HEK293 (cell line): ENCODE measurements around the gene VPS54.
"Not testable (repeated sequence)": the region's sequence is repeated elsewhere in the genome, so short reads cannot be mapped to it uniquely, and the experiment has no call there.

Experiments
- PRDM4 ChIP-seq: fragments of 450-650 bp; formaldehyde crosslinking; IDR thresholded peaks from 2 replicates; pipeline ENCODE4 v1.5.1; 2017; ENCODE audit warnings: missing biosample characterization, missing genetic modification characterization
- SP2 ChIP-seq: fragments of 450-650 bp; formaldehyde crosslinking; IDR thresholded peaks from 2 replicates; pipeline ENCODE4 v1.5.1; 2016; ENCODE audit warnings: missing biosample characterization, missing genetic modification characterization
- YY1 ChIP-seq: fragments of 450-650 bp; formaldehyde crosslinking; IDR thresholded peaks from 2 replicates; pipeline ENCODE4 v1.5.1; 2018; ENCODE audit warnings: missing biosample characterization, missing genetic modification characterization
- ZEB2 ChIP-seq: fragments of 450-650 bp; formaldehyde crosslinking; IDR thresholded peaks from 2 replicates; pipeline ENCODE4 v1.5.1; 2016; ENCODE audit warnings: missing biosample characterization, missing genetic modification characterization
- ZNF114 ChIP-seq: fragments of 450-650 bp; formaldehyde crosslinking; IDR thresholded peaks from 2 replicates; pipeline ENCODE4 v1.5.0; 2017; ENCODE audit warnings: missing biosample characterization, missing genetic modification characterization
- ZNF354C ChIP-seq: fragments of 450-650 bp; formaldehyde crosslinking; IDR thresholded peaks from 2 replicates; pipeline ENCODE4 v1.5.1; 2016; ENCODE audit warnings: missing biosample characterization, missing genetic modification characterization, low read depth, borderline replicate concordance
- ZNF560 ChIP-seq: fragments of 450-650 bp; formaldehyde crosslinking; IDR thresholded peaks from 2 replicates; pipeline ENCODE4 v1.5.1; 2017; ENCODE audit warnings: missing biosample characterization, missing genetic modification characterization, borderline replicate concordance
- TF ChIP-seq, protein P1 (sequence below): sonication (generic); formaldehyde crosslinking; IDR thresholded peaks from 2 replicates; pipeline ENCODE4 v1.8.1; 2022; ENCODE audit warnings: mild to moderate bottlenecking, moderate library complexity, missing genetic modification reagents
- TF ChIP-seq, protein P2 (sequence below): fragments of 450-650 bp; formaldehyde crosslinking; IDR thresholded peaks from 2 replicates; pipeline ENCODE4 v1.5.1; 2016; ENCODE audit warnings: missing biosample characterization, missing genetic modification characterization
- TF ChIP-seq, protein P3 (sequence below): fragments of 450-650 bp; formaldehyde crosslinking; IDR thresholded peaks from 2 replicates; pipeline ENCODE4 v1.5.1; 2016; ENCODE audit warnings: missing biosample characterization, missing genetic modification characterization

DNA sequence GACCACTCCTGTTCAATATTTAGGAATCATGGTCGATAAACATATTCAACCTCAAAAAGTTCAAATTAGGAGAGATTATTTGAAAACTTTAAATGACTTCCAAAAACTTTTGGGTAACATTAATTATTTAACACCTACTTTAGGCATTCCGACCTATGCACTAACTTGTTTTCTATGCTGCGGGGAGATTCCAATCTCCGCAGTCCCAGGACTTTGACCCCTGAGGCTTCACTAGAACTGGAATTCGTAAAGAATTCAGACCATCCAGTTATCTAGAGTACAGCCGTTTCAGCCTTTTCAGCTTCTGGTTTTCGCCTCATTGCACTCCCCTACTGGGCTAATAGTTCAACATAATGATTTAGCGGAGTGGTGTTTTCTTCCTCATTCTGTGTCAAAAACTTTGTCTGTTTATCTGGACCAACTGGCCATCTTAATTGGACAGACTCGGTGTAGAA lies 26.1 kb downstream of the VPS54 start:
- TF ChIP-seq ZNF560 (tag by site-specific recombination); PRDM4 (tag by site-specific recombination); ZEB2; ZNF114; ZNF354C (tag by site-specific recombination); YY1 (tag by site-specific recombination); SP2: not testable (repeated sequence)
- TF ChIP-seq, protein P1, sequence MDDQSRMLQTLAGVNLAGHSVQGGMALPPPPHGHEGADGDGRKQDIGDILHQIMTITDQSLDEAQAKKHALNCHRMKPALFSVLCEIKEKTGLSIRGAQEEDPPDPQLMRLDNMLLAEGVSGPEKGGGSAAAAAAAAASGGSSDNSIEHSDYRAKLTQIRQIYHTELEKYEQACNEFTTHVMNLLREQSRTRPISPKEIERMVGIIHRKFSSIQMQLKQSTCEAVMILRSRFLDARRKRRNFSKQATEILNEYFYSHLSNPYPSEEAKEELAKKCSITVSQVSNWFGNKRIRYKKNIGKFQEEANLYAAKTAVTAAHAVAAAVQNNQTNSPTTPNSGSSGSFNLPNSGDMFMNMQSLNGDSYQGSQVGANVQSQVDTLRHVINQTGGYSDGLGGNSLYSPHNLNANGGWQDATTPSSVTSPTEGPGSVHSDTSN (CRISPR knock-in tag): not testable (repeated sequence)
- TF ChIP-seq, protein P2, sequence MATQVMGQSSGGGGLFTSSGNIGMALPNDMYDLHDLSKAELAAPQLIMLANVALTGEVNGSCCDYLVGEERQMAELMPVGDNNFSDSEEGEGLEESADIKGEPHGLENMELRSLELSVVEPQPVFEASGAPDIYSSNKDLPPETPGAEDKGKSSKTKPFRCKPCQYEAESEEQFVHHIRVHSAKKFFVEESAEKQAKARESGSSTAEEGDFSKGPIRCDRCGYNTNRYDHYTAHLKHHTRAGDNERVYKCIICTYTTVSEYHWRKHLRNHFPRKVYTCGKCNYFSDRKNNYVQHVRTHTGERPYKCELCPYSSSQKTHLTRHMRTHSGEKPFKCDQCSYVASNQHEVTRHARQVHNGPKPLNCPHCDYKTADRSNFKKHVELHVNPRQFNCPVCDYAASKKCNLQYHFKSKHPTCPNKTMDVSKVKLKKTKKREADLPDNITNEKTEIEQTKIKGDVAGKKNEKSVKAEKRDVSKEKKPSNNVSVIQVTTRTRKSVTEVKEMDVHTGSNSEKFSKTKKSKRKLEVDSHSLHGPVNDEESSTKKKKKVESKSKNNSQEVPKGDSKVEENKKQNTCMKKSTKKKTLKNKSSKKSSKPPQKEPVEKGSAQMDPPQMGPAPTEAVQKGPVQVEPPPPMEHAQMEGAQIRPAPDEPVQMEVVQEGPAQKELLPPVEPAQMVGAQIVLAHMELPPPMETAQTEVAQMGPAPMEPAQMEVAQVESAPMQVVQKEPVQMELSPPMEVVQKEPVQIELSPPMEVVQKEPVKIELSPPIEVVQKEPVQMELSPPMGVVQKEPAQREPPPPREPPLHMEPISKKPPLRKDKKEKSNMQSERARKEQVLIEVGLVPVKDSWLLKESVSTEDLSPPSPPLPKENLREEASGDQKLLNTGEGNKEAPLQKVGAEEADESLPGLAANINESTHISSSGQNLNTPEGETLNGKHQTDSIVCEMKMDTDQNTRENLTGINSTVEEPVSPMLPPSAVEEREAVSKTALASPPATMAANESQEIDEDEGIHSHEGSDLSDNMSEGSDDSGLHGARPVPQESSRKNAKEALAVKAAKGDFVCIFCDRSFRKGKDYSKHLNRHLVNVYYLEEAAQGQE: not testable (repeated sequence)
- TF ChIP-seq, protein P3, sequence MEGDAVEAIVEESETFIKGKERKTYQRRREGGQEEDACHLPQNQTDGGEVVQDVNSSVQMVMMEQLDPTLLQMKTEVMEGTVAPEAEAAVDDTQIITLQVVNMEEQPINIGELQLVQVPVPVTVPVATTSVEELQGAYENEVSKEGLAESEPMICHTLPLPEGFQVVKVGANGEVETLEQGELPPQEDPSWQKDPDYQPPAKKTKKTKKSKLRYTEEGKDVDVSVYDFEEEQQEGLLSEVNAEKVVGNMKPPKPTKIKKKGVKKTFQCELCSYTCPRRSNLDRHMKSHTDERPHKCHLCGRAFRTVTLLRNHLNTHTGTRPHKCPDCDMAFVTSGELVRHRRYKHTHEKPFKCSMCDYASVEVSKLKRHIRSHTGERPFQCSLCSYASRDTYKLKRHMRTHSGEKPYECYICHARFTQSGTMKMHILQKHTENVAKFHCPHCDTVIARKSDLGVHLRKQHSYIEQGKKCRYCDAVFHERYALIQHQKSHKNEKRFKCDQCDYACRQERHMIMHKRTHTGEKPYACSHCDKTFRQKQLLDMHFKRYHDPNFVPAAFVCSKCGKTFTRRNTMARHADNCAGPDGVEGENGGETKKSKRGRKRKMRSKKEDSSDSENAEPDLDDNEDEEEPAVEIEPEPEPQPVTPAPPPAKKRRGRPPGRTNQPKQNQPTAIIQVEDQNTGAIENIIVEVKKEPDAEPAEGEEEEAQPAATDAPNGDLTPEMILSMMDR: not testable (repeated sequence)
